Heart left ventricle (tissue), 16 donors: Measurements from ENCODE around the gene TALDO1. TPM values are rescaled to one million over a fixed set of nuclear protein-coding genes. Genes with fewer than 3 reads are reported as not detected.

Experiments used
- ATAC-seq, 4 donors: fragments of 200-7000 bp; cut with Tn5 transposase; one replicate each; pipeline ENCODE4 v1.9.1; 2020 to 2022; ENCODE audit warnings: moderate library complexity in 4 of 4, mild to moderate bottlenecking in 3 of 4, moderate number of reproducible peaks in 1 of 4
- DNase-seq, 5 donors: peaks; one replicate each; pipeline ENCODE4 v3.0.0-alpha.2; 2020
- H3K27ac ChIP-seq, 12 donors: fragments of 200-600 bp; sonication (generic) in 4 of 12; one replicate each; pipeline versions ENCODE4 v1.5.0 to v1.8.0; 2016 to 2022; ENCODE audit warnings: mild to moderate bottlenecking in 2 of 12
- H3K27me3 ChIP-seq, 9 donors: fragments of 200-600 bp; sonication (generic) in 2 of 9; one replicate each; pipeline versions ENCODE4 v1.5.1 to v1.8.0; 2016 to 2022; ENCODE audit warnings: mild to moderate bottlenecking in 3 of 9
- H3K36me3 ChIP-seq, 9 donors: fragments of 200-600 bp; sonication (generic) in 2 of 9; one replicate each; pipeline versions ENCODE4 v1.5.0 to v1.8.0; 2018 to 2022; ENCODE audit warnings: mild to moderate bottlenecking in 2 of 9
- H3K4me1 ChIP-seq, 12 donors: fragments of 200-600 bp; sonication (generic) in 4 of 12; one replicate each; pipeline versions ENCODE4 v1.5.0 to v1.8.0; 2016 to 2022; ENCODE audit warnings: mild to moderate bottlenecking in 3 of 12
- H3K4me3 ChIP-seq, 12 donors: fragments of 200-600 bp; sonication (generic) in 4 of 12; one replicate each; pipeline versions ENCODE4 v1.5.0 to v1.8.0; 2017 to 2022; ENCODE audit warnings: mild to moderate bottlenecking in 9 of 12, moderate library complexity in 4 of 12
- H3K9me3 ChIP-seq, 12 donors: fragments of 200-600 bp; sonication (generic) in 4 of 12; one replicate each; pipeline versions ENCODE4 v1.5.0 to v1.8.0; 2016 to 2022; ENCODE audit warnings: mild to moderate bottlenecking in 1 of 12
- POLR2A ChIP-seq, 2 donors: fragments of 450-650 bp; IDR thresholded peaks; one replicate each; pipeline ENCODE4 v1.6.1; 2017; ENCODE audit warnings: antibody characterized with exemption in 2 of 2, mild to moderate bottlenecking in 2 of 2, moderate library complexity in 2 of 2
- WGBS, 4 donors: extraction: QIAGEN DNeasy Blood & Tissue Kit in 2 of 4; methylation state at CpG; one replicate each; pipeline versions ENCODE4 v1.1.5 to v1.1.7; 2013 to 2018; 5-methylcytosine and 5-hydroxymethylcytosine counted together
- intact Hi-C, 10 donors: fragments of 100-400 bp; cut with DNase I; formaldehyde crosslinking; loops; one replicate each; pipeline versions ENCODE4 v1.11.1 to v1.14.2; 2022
- polyA plus RNA-seq, 2 donors: library from polyadenylated mRNA; stranded (reverse); fragments of 200-250 nt; gene quantifications; one replicate each; pipeline ENCODE4 v1.2.3, GENCODE V29; 2013
- total RNA-seq, 9 donors: library from RNA; depleted of rRNA in 2 of 9; stranded (reverse); fragments of >200 nt in 2 of 9; fragmentation: NEBNext Ultra II Directional in 3 of 9; extraction: Animal tissue kit (Norgen Biotek cat#: 25700) in 3 of 9; gene quantifications; one replicate each; pipeline versions ENCODE4 v1.1.0 to v1.2.4, GENCODE V29; 2016 to 2023
- TF ChIP-seq, protein P1 (sequence below), 12 donors: fragments of 200-600 bp; sonication (generic) in 4 of 12; IDR thresholded peaks; one replicate each; pipeline versions ENCODE4 v1.5.0 to v1.8.0; 2018 to 2022; ENCODE audit warnings: antibody characterized with exemption in 12 of 12, mild to moderate bottlenecking in 5 of 12
- donor health status: ischemic (EF 13 %, LVEDD 7.1; RV severe dilation, severe dysfunction).
- donor health status: healthy with polysubstance abuse.
- donor health status: DM: no; HTN: yes; CAD: no.
- donor health status: DM: no; HTN: no; CAD: no.
- donor health status: ischemic (EF 25% LVEDD 6.9; RV normal size, moderate dysfunction).
- donor health status: ischemic (EF 25% LVEDD 5.7; RV mildly dilated, moderate dysfunction).
- donor health status: healthy.
- donor health status: DM: yes; HTN: yes; CAD: no.
- donor health status: ischemic (EF 35%, LVEDD 5.7; RV mildly dilated, moderate dysfunction).
- donor health status: nonischemic (EF 11% LVEDD 7.7; RV severe dilation, severe dysfunction).
- donor health status: DM: yes; HTN: yes; CAD: no.
- donor health status: PGD.
- donor health status: ischemic (EF 29% LVEDD 5.4; RV normal size, mild dysfunction).
- donor health status: nonischemic (EF 23%, LVEDD 6.1; RV moderate dilation, normal function).

TALDO1 gene
- total and polyA plus RNA-seq, 11 donors = 66.9 to 145 (median 105) TPM

DNA sequence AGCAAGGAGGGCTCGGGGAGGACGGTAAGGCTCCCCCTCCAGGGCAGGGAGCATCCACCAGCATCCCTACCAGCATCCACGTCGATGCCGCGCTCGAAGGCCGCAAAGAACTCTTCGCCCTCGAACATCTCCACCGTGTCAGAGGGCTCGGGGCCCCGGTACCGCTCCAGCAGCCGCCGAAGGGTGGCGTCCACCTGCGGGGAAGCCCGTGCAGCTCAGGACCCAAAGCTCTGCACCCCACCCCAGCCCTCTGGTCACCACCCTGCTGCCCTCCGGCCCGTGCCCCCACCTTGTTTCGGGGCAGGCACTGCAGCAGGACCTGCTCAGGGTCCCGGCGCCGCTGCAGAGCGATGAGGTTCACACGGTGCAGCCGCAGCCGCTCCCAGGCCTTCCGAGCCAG lies 53.2 kb downstream of the TALDO1 start:
- Histone ChIP-seq H3K27ac (no peak overlapping the region), H3K27me3 (no peaks in the 10 kb centered on the region), H3K36me3 (peaks cover 0 to 38% (median 9%) of the 10 kb centered on the region in 9 donors), H3K4me3 (no peak overlapping the region), H3K4me1 (peaks cover 10 to 49% (median 35%) of the 10 kb centered on the region in 12 donors), H3K9me3 (no peaks in the 10 kb centered on the region)
- DNase-seq = no peak
- intact Hi-C loops = loop anchor here in 1 of 10 donors (10.0 kb wide), 1 partner anchor 446 kb away; no protein-coding TSS in a partner anchor
- ATAC-seq = no peak
- WGBS, 4 donors = 92 to 96% (median 96%) methylated on average over 18 to 30 of the region's 30 CpGs
- TF ChIP-seq, protein P1, sequence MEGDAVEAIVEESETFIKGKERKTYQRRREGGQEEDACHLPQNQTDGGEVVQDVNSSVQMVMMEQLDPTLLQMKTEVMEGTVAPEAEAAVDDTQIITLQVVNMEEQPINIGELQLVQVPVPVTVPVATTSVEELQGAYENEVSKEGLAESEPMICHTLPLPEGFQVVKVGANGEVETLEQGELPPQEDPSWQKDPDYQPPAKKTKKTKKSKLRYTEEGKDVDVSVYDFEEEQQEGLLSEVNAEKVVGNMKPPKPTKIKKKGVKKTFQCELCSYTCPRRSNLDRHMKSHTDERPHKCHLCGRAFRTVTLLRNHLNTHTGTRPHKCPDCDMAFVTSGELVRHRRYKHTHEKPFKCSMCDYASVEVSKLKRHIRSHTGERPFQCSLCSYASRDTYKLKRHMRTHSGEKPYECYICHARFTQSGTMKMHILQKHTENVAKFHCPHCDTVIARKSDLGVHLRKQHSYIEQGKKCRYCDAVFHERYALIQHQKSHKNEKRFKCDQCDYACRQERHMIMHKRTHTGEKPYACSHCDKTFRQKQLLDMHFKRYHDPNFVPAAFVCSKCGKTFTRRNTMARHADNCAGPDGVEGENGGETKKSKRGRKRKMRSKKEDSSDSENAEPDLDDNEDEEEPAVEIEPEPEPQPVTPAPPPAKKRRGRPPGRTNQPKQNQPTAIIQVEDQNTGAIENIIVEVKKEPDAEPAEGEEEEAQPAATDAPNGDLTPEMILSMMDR (IDR thresholded peaks at IDR 0.05) = no peak
- TF ChIP-seq POLR2A (IDR thresholded peaks at IDR 0.05) = no peak

GRCh38 chr11:801097-801780 lies 54.0 kb downstream of the TALDO1 start:
- DNase-seq (no peak), ATAC-seq (no peak)
- Histone ChIP-seq H3K27me3 (no peaks in the 10 kb centered on the region), H3K9me3 (no peaks in the 10 kb centered on the region), H3K27ac (no peak overlapping the region), H3K4me3 (no peak overlapping the region), H3K4me1 (peaks cover 10 to 49% (median 33%) of the 10 kb centered on the region in 12 donors), H3K36me3 (peaks cover 0 to 38% (median 9%) of the 10 kb centered on the region in 9 donors)
- intact Hi-C loops = loop anchor here in 1 of 10 donors (10.0 kb wide), 1 partner anchor 446 kb away; no protein-coding TSS in a partner anchor
- 91 to 95% (median 93%) methylated on average over 10 to 20 of the region's 20 CpGs for WGBS, 4 donors
- TF ChIP-seq, protein P1 (IDR thresholded peaks at IDR 0.05) = no peak
- TF ChIP-seq POLR2A (IDR thresholded peaks at IDR 0.05) = no peak

GRCh38 chr11:802018-802617 lies 54.9 kb downstream of the TALDO1 start:
- Histone ChIP-seq H3K4me3 (no peak overlapping the region), H3K4me1 (peaks cover 4 to 42% (median 24%) of the 10 kb centered on the region in 12 donors), H3K36me3 (peaks cover 0 to 38% (median 9%) of the 10 kb centered on the region in 9 donors), H3K27ac (no peak overlapping the region), H3K27me3 (no peaks in the 10 kb centered on the region), H3K9me3 (no peaks in the 10 kb centered on the region)
- no peak for ATAC-seq
- 94 to 98% (median 97%) methylated on average over 11 to 21 of the region's 21 CpGs for WGBS, 4 donors
- DNase-seq = no peak
- TF ChIP-seq, protein P1 (IDR thresholded peaks at IDR 0.05) = no peak
- TF ChIP-seq POLR2A (IDR thresholded peaks at IDR 0.05) = no peak
- intact Hi-C loops = loop anchor here in 1 of 10 donors (10.0 kb wide), 1 partner anchor 447 kb away; no protein-coding TSS in a partner anchor
